ENCODE measurements around the gene IQSEC1.
A peak's percentile ranks its signal among the peaks of the same experiment; 100 is the strongest.

Gene IQSEC1

GRCh38 chr3:12906916-12907290 is 166.3 kb downstream of the IQSEC1 start:
- H3K27me3 Mint-ChIP-seq (ENCODE audit: low read depth, poor library complexity) = no peaks in the 10 kb centered on the region
- no peak overlapping the region for H3K4me3 Mint-ChIP-seq
- no peak for TF ChIP-seq CTCF (IDR thresholded peaks at IDR 0.05)
- peak overlapping the region; percentile 89 for H3K27ac Mint-ChIP-seq
- H3K4me1 Mint-ChIP-seq = peaks cover 7% of the 10 kb centered on the region
- H3K9me3 Mint-ChIP-seq = no peaks in the 10 kb centered on the region
- DNase-seq = no peak
- peaks cover 15% of the 10 kb centered on the region for H3K36me3 Mint-ChIP-seq (ENCODE audit: low read depth)

- Mint-ChIP-seq H3K27ac (no peak overlapping the region), H3K4me3 (no peak overlapping the region), H3K27me3 (ENCODE audit: low read depth, poor library complexity) (no peaks in the 10 kb centered on the region), H3K9me3 (no peaks in the 10 kb centered on the region), H3K4me1 (peaks cover 11% of the 10 kb centered on the region), H3K36me3 (ENCODE audit: low read depth) (peaks cover 12% of the 10 kb centered on the region)
- no peak for TF ChIP-seq CTCF (IDR thresholded peaks at IDR 0.05)
- no peak for DNase-seq
Measured at GRCh38 chr3:12906141-12906915, 166.9 kb downstream of the IQSEC1 start.

GRCh38 chr3:12905316-12906071 is 167.7 kb downstream of the IQSEC1 start:
- H3K27me3 Mint-ChIP-seq (ENCODE audit: low read depth, poor library complexity) = no peaks in the 10 kb centered on the region
- no peak overlapping the region for H3K4me3 Mint-ChIP-seq
- no peaks in the 10 kb centered on the region for H3K9me3 Mint-ChIP-seq
- H3K27ac Mint-ChIP-seq = no peak overlapping the region
- H3K36me3 Mint-ChIP-seq (ENCODE audit: low read depth) = peaks cover 12% of the 10 kb centered on the region
- peaks cover 11% of the 10 kb centered on the region for H3K4me1 Mint-ChIP-seq
- DNase-seq = peak; percentile 39
- TF ChIP-seq CTCF (IDR thresholded peaks at IDR 0.05) = no peak

GRCh38 chr3:12904951-12905315 is 168.3 kb downstream of the IQSEC1 start:
- no peaks in the 10 kb centered on the region for H3K9me3 Mint-ChIP-seq
- no peak for TF ChIP-seq CTCF (IDR thresholded peaks at IDR 0.05)
- no peak for DNase-seq
- H3K4me3 Mint-ChIP-seq = no peak overlapping the region
- H3K36me3 Mint-ChIP-seq (ENCODE audit: low read depth) = peaks cover 15% of the 10 kb centered on the region
- no peaks in the 10 kb centered on the region for H3K27me3 Mint-ChIP-seq (ENCODE audit: low read depth, poor library complexity)
- peaks cover 11% of the 10 kb centered on the region for H3K4me1 Mint-ChIP-seq
- no peak overlapping the region for H3K27ac Mint-ChIP-seq

- Mint-ChIP-seq H3K36me3 (ENCODE audit: low read depth) (peaks cover 18% of the 10 kb centered on the region), H3K9me3 (no peaks in the 10 kb centered on the region), H3K4me1 (peaks cover 11% of the 10 kb centered on the region), H3K4me3 (no peak overlapping the region), H3K27ac (no peak overlapping the region), H3K27me3 (ENCODE audit: low read depth, poor library complexity) (peaks cover 2% of the 10 kb centered on the region)
- no peak for TF ChIP-seq CTCF (IDR thresholded peaks at IDR 0.05)
- DNase-seq = no peak
Measured at GRCh38 chr3:12903881-12904280, 169.3 kb downstream of the IQSEC1 start.

All from nephron progenitor cell (in vitro differentiated cells).